Kasumi-1 (cell line): ENCODE measurements around the gene LENG9.

Experiments used
- DNase-seq, 2 experiments: peaks; one replicate each; lab custom pipeline; 2025; lab: John Stamatoyannopoulos, UW

Gene LENG9

DNA sequence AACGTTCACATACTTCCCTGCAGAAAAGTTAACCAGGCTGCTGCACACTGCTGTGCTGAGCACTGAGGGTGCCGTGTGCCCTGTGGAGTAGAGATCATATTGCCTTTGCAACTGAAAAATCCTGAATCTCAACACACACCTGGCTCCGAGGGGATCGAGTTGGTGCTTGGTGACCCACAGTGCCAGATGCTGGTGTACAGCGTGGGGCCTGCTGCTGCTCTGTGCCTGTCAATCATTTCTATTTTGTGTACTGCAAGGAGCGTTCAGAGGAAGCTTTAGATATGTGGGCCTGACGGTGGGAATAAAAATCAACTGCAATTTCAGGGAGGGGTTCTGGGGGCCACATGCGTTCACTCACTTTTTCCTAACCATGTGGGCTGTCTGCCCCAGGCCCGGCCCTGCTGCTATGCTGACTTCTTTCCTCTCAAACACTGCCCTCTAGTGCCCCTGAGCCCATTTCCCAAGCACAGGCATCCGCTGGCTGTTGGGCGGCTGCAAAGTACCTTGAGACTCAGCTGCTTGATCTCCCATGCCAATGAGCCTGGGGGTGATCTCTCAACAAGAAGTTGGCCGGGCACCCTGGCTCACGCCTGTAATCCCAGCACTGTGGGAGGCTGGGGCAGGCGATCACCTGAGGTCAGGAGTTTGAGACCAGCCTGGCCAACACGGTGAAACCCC is 24.3 kb downstream of the LENG9 start:
- peak; percentile 71 to 87 for DNase-seq

DNA sequence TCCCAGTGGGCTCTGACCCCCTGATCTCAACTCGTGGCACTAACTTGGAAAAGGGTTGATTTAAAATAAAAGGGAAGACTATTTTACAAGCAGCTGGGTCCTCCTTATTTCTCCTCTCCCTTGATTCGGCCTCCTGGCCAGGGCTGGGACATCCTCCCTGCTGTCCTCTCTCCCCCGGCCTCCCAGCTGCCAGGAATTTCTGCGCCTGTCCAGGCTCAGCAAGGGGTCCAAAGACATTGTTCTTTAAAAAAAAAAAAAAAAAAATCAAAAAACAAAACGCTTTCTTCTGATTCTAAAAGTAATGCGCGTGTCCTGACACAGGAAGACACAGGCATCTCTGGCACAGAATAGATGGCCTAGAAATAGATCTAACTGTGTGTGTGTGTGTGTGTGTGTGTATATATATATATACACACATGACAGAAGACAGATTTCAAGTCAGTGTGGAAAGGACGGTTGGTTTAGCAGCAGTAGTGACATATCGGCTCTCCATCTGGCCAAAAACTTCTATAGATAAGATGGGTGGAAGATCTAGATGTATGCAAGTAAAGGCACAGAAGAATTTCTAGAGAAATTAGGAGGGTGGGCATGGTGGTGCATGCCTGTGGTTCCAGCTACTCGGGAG is 26.8 kb downstream of the LENG9 start:
- DNase-seq, result no peak

DNA sequence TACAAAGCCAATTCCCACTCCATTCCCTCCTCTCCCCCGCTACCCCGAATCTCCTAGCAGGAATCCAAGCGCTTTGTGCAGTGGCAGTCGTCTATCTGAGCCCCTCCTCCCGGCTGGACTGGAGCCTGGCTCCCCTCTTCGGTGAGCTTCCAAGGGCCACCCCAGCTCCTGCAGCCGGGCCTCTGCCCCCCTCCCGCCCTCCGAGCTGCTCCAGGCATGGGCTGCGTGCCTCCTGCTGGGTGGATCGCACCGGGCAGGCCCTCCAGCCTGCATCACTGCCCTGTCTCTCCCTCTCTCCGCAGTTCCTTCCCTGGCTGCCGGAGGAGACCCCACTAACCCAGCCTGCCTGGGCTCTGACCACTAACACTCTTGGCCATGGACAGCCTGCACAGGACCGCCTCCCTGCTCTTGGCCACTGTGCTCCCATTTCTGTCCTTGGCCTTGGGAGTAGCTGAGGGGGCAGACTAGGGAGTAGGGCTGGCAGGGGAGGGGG is 27.5 kb downstream of the LENG9 start:
- DNase-seq, result no peak

DNA sequence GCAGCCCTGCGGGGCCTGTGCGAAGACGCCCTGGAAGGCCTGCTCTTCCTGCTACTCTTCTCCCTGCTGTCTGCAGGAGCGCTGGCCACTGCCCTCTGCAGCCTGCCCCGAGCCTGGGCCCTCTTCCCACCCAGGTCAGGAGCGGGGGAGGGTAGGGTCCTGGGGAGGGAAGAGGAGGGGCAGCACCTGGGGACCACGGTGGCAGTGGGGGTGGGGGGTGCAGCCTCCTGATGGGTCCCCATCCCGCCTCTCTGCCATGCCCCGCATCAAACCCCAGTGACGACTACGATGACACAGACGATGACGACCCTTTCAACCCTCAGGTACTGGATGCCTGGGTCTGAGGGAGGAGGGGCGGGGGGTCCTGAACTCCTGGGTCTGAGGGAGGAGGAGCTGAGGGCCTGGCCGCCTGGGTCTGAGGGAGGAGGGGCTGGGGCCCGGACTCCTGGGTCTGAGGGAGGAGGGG is 28.0 kb downstream of the LENG9 start:
- no peak for DNase-seq

DNA sequence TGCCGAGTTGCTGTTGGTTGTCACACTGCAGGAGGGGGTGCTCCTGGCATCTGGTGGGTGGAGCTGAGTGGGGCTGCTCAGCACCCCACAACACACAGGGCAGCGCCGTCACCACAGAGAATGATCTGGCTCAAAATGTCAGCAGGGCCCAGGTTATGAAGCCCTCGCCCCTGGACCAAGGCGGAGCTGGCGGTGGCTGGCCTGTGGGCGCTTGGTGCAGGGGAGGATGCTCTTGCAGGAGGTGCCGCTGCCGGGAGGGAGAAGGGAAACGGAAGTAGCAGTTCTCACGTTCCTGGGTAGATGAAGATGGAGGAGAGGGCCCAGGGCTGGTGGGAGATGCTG is 28.7 kb downstream of the LENG9 start:
- no peak for DNase-seq

DNA sequence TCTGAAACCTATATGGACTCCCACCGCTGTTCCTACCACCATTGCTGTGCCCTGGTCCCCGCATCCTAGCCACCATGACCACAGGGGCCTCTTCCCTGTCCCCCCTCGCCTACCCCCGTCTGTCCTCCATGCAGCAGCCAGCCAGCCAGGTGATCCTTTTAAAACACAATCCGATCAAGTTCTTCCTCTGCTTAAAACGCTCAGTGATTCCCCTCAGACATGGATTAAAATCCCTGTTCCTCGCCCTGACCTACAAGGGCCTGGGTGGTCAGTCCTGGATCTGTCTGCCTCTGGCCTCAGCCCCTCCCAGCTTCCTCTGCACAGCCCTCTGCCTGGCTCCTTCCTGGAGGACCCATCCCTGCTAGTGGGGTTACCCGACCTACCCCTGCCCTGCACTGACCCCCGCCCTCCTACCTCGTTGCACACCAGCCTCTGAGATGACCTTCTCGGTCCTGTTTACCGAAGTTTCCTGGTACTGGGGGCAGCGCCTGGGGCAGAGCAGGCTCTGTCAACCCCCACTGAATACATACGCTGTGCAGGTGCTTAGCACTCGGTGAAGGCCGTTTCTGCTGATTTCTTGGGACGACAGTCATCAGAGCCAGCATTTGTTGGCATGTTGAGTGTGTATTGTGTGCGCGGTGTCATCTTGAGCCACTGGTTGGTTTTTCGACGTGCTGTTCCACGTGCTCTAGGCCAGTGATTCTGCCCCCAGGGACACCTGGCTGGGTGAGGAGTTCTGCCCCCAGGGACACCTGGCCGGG is 29.3 kb downstream of the LENG9 start:
- DNase-seq, result no peak

DNA sequence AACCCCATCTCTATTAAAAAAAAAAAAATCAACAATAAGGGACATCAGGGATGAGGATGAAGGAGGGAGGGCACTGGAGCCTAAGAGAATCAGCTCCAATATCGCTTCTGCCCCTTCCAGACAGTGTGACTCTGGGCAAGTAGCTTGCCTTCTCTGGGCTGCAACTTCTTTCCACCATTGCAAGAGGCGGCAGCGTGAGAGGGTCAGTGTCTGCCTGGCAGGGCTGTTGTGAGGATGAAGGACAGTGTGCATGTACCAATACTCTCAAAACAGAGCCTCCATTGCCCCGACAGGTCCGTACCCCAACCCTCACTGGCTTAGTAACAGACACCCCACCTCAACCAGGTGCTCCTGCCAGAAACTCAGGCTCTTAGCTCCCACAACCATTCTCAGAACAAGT is 29.9 kb downstream of the LENG9 start:
- no peak for DNase-seq

DNA sequence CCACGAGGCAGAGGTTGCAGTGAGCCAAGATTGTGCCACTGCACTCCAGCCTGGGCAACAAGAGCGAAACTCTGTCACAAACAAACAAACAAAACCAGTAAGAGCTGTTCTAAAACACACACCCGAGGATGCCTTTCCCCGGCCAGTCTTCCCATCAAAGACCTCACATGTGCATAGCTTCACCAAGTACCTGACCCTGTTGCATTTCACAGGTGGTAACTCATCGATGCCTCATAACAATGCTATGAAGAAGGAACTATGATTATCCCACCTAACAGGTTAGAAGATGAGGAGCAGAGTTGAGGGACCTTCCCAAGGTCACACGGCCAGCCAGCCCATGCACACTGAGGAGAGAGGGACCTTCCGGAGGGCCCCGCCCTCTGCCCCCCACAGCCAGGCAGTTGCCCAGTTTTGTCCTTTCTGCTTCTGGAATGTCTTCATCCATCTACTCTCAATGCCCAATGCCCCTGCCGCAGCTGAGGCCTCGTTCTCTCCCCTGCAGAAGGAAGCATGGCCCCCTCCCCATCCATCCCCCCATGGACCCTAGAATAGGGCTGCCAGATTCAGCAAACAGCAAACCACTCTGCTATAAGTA is 31.3 kb downstream of the LENG9 start:
- DNase-seq, result no peak

DNA sequence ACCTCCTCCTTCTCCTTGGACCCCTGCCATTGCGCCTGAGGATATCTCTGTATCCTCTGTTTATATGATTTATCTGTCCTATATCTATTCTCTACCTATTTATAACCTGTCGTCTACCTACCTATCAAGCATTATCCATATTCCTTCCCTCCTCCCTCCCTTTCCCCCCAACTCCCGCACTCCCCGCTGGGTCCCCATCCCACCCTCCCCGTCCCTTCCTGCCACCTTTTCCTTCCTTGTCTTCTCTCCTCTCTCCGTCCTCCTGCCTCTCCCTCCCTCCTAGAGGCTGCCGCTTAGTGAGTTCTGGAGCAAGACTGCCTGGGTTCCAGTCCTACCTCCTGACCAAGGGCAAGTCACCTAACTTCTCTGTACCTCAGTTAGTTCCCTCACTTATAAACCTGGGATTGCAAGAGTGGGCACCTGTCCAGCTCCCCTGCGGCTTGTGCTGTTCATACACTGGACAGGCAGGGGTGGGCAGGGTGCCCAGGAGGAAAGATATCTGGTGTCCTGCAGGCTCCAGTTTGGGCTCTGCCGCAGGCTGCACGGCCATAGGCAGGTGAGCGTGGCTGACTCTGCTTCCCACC is 32.2 kb downstream of the LENG9 start:
- no peak for DNase-seq

DNA sequence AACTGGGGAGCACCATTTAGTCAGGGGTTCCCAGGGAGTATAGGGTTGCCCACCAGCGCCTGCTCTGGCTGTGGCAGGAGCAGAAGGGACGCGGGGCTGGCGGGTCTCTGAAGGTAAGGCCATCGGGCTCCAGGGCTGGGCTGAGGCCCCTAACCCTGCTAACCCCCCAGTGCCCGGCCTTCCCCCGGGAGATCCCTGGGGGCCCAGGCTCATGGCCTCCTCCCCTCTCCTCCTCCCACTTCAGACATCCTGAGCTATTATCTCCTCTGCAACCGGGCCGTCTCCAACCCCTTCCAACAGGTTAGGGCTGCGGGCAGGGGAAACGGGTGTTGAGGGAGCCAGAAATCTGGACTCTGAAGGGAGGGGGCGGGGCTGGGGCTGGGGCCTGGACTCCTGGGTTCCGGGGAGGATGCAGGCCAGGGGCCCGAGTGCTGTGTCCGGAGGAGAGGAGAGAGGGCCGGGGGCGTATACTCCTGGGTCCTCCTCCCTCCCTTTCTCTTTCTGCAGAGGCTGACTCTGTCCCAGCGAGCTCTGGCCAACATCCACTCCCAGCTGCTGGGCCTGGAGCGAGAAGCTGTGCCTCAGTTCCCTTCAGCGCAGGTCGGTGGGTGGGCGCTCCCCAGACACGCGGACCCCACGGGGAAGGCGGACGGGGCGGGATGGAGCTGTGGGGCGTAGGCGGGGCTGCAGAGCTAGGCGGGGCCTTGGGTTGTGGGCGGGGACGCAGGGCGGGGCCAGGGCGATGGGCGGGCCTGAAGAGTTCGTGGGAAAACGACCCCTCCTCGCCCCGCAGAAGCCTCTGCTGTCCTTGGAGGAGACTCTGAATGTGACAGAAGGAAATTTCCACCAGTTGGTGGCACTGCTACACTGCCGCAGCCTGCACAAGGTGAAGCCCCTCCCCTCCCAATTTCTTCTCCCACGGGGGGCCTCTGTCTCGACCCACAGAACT is 33.0 kb downstream of the LENG9 start:
- DNase-seq, result peak; percentile 34 to 43

DNA sequence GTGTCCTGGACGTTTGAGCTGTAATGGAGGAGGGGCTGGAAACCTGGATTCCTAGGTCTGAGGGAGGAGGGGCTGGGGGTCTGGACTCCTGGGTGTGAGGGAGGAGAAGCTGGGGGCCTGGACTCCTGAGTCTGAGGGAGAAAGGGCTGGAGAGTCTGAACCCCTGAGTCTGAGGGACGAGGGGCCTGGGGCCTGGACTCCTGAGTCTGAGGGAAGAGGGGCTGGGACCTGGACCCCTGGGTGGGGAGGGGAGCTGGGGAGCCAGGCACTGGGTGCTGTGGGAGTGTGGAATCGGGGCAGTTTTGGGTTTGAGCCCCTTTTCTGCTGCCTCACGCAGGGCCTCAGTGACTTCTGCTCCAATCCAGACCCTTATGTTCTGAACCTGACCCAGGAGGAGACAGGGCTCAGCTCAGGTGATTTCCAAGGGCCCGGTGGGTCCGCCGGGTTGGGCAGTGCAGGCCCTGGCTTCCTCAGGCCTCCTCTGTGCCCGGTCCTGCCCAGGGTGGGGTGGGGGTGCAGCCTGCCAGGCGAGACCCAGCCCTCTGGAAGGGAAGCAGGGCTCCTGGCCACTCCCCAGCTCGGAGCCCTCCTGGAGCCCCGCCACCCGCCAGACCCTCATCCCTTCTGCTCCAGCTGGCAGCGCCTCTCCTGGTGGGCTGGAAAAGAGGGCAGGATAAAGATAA is 33.9 kb downstream of the LENG9 start:
- DNase-seq, result no peak

DNA sequence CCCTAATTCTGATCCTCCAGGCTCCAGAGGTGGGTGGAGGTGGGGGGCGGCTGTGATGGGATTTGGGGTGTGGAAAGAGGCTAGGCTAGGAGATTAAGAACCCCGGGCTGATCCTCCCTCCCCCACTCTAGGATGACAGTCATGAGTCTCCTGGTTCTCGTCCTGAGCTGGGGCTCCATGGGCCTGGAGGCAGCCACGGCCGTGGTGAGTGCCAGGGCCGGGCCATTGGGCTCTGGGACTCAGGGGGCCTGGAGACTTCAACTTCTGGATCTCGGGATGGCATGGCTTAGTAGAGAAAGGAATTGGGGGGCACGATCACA is 34.4 kb downstream of the LENG9 start:
- DNase-seq, result no peak

DNA sequence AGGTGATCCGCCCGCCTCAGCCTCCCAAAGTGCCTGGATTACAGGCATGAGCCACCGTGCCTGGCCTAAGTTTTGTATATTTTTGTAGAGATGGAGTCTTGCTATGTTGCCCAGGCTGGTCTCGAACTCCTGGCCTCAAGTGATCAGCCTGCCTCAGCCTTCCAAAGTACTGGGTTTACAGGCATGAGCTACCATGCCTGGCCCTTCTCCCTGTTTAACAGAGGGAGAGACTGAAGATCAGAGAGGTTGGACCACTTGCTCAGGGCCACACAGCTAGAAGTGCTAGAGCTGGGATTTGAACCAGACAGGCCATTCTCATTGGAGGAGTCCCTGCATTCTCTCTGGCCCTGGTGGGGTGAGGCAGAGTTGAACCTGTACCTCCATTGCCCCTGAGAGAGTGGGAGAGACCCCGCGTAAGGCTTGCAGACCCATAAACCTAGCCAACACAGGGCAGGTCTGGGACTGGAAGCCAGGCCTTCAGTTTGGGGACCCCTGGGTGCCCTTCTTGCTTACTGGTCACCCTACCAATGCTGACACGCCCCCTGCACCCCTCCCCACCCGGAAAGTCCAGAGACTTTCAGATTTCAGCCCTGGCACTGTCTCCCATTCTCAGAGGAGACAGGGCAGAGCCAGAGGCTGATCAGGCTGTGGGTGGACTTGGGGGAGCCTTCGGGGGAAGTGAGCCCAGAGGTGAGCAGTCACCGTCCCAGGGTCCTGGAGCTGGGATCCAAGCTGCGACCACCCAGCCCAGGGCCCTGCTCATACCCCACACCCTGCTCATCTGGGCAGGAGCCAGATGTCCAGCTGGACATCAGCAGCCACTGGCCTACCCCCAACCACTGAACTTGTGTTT is 35.0 kb downstream of the LENG9 start:
- no peak for DNase-seq

DNA sequence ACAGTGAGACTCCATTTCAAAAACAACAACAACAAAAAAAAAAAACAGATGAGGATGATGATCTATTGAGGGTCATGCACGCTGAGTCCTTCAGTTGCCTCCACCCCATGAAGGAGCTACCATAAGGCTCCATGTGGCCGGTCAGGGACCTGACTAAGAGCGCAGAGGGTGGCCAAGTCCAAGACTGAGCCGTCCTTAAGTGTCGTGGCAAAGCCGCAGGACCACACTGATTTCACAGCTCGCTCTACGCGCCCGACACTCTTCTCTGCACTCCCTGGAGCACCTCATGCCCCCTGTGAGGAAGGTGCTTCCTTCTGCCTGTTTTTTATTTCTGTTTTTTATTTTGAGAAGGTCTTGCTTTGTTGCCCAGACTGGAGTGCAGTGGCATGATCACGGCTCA is 36.0 kb downstream of the LENG9 start:
- no peak for DNase-seq

DNA sequence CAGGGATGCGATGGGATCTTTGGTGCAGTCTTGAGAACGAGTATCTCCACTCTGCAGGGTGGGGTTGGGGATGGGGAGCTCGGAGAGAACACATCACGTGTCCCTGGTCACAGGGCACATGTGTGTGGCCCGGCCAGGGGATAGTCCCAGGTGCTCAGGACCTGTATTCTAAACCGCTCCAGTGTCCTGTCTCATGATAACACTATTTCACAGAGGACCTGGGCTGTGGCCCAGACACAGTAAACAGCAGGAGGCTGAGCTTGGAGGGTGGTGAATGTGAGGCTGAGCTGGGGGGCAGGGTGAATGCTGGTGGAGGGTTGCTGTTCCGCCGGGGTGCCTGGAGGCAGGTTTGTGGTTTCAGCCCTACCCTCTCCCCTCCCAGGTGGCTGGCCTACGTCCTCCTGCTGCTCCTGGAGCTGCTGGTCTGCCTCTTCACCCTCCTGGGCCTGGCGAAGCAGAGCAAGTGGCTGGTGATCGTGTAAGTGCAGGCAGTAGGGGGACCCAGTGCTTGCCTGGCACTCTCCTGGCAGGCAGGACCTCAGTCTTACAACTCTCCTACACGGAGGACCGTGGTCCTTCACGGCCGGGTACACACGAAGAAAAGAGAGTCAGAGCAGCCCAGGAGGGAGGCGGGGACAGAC is 37.2 kb downstream of the LENG9 start:
- DNase-seq, result no peak

DNA sequence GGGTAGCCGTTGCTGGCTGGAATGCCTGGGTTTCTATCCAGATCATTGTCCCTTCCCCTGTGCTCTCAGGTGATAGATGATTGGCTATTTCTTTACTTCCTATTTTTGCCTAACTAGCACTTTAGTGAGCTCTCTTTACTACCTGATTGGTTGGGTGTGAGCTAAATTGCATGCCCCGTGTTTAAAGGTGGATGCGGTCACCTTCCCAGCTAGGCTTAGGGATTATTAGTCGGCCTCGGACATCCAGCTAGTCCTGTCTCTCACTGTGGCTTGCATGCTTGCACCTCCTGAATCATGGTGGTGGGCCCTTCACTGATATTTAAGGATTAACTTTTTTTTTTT is 38.2 kb downstream of the LENG9 start:
- peak in 1 of 2 experiments; percentile 9 for DNase-seq

DNA sequence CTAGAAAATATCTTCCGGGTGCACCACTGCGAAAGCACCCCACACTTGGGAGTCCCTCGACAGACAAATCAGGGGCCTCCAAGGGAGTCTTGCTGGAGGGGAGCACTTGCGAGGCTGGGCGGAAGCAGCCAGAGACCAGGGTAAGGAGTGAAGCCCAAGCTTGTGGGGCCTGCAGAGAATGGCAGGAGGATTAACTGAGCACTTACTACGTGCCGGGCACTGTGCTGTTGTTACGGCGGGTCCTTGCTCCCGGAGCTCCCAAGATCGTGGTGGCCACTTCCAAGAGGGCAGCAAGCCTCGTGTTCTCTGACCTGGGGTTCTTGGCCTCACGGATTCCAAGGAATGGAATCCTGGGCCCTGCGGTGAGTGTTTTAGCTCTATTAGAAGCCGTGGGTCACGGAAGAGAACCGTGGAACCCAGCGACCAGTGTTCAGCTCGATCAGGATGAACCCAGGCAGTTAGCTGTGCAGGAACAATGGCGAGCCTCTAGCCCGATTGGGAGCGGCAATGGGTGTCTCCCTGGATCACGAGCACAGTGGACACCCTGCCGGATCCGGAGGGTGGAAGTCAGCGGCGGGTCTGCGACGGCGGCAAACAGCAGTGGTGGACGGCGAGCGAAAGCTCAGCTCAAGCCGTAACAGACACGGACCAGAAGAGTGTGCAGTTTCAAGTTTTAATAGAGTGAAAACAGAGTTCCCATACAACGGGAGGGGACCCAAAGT is 38.8 kb downstream of the LENG9 start:
- no peak for DNase-seq

DNA sequence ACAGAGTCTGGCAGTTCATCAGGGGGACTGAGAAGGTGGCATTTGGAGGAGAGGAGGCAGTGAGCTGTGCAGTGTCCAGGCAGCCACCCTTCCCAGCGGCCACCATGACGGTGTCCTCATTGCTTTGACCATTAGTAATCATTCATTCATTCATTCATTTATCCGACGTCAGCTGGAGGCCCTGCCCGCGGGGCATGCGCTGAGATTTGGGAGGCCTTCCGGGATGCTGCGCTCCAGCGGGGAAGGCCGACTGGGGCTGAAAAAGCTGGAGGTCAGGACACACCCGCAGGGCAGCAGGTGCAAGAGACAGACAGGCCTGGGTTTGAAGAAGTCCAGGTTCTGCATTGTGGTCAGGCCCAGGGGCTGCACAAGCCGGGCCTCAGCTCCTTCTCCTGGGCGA is 39.4 kb downstream of the LENG9 start:
- DNase-seq, result no peak

DNA sequence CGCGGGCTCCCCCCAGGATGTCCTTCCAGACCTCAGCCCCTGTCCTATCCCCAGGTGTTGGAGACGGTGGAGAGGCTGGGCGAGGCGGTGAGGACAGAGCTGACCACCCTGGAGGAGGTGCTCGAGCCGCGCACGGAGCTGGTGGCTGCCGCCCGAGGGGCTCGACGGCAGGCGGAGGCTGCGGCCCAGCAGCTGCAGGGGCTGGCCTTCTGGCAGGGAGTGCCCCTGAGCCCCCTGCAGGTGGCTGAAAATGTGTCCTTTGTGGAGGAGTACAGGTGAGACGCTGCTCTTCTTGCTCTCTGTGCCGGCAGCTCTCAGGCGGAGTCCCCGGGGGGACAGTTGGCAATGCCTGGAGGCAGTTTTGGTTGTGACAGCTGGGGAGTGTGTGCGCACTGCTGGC is 41.4 kb downstream of the LENG9 start:
- DNase-seq, result no peak
